ENCODE measurements around the gene ARHGEF17. TPM values are rescaled to one million over a fixed set of nuclear protein-coding genes. Genes with fewer than 3 reads are reported as not detected.

ARHGEF17 gene
- total and polyA plus RNA-seq, 2 of the 13 experiments (the other 11 are each of a cell fraction or from before 2014, with no cell fraction given) = 10.7 to 28.8 TPM

GRCh38 chr11:73271936-73272679 is 36.0 kb upstream of the ARHGEF17 start, which contains the start of gene P2RY6 (continued):
- TF ChIP-seq, protein P1, sequence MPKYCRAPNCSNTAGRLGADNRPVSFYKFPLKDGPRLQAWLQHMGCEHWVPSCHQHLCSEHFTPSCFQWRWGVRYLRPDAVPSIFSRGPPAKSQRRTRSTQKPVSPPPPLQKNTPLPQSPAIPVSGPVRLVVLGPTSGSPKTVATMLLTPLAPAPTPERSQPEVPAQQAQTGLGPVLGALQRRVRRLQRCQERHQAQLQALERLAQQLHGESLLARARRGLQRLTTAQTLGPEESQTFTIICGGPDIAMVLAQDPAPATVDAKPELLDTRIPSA (CRISPR knock-in tag; IDR thresholded peaks at IDR 0.05; ENCODE audit: borderline replicate concordance) = no peak
- TF ChIP-seq MAFG (CRISPR knock-in tag; IDR thresholded peaks at IDR 0.05) (peak; percentile 93), MAFF (IDR thresholded peaks at IDR 0.05; ENCODE audit: low read depth, low read length) (peak; percentile 80), FOXJ3 (CRISPR knock-in tag; IDR thresholded peaks at IDR 0.05; ENCODE audit: borderline replicate concordance) (no peak), ZNF83 (CRISPR knock-in tag; IDR thresholded peaks at IDR 0.05; ENCODE audit: borderline replicate concordance) (no peak), PHB2 (IDR thresholded peaks at IDR 0.05; ENCODE audit: partially characterized antibody) (no peak), MYNN (CRISPR knock-in tag; IDR thresholded peaks at IDR 0.05; ENCODE audit: low read depth) (no peak), SP1 (IDR thresholded peaks at IDR 0.05) (no peak), SP1 (CRISPR knock-in tag; IDR thresholded peaks at IDR 0.05) (no peak), PRPF4 (IDR thresholded peaks at IDR 0.05; ENCODE audit: low read depth, low read length, poor library complexity, severe bottlenecking) (no peak), FOSL2 (CRISPR knock-in tag; IDR thresholded peaks at IDR 0.05) (peak; percentile 94), XRCC5 (optimal IDR thresholded peaks at IDR 0.05; ENCODE audit: low read length) (peak; percentile 81), CENPBD1 (CRISPR knock-in tag; IDR thresholded peaks at IDR 0.05; ENCODE audit: borderline replicate concordance, low read depth) (no peak), NFE2 (CRISPR knock-in tag; IDR thresholded peaks at IDR 0.05) (peak; percentile 87), GABPB1 (CRISPR knock-in tag; IDR thresholded peaks at IDR 0.05) (no peak), ZBTB2 (CRISPR knock-in tag; IDR thresholded peaks at IDR 0.05; ENCODE audit: low read depth) (no peak), POGK (CRISPR knock-in tag; conservative IDR thresholded peaks at IDR 0.05) (0 out of 2 replicates have a peak, but pooled peaks have one; percentile 58), HCFC1 (IDR thresholded peaks at IDR 0.05; ENCODE audit: low read depth, low read length) (no peak), ZNF543 (CRISPR knock-in tag; IDR thresholded peaks at IDR 0.05) (no peak), ARNT2 (CRISPR knock-in tag; IDR thresholded peaks at IDR 0.05; ENCODE audit: low read depth) (no peak), HNF4A (CRISPR knock-in tag; IDR thresholded peaks at IDR 0.05) (no peak), ADNP (CRISPR knock-in tag; IDR thresholded peaks at IDR 0.05) (no peak), KLF15 (CRISPR knock-in tag; IDR thresholded peaks at IDR 0.05; ENCODE audit: borderline replicate concordance) (no peak), FOXA3 (CRISPR knock-in tag; IDR thresholded peaks at IDR 0.05) (peak; percentile 98), CHD4 (IDR thresholded peaks at IDR 0.05; ENCODE audit: borderline replicate concordance, low read length) (no peak), ZBTB7A (CRISPR knock-in tag; IDR thresholded peaks at IDR 0.05) (no peak)
- TF ChIP-seq, protein P2, sequence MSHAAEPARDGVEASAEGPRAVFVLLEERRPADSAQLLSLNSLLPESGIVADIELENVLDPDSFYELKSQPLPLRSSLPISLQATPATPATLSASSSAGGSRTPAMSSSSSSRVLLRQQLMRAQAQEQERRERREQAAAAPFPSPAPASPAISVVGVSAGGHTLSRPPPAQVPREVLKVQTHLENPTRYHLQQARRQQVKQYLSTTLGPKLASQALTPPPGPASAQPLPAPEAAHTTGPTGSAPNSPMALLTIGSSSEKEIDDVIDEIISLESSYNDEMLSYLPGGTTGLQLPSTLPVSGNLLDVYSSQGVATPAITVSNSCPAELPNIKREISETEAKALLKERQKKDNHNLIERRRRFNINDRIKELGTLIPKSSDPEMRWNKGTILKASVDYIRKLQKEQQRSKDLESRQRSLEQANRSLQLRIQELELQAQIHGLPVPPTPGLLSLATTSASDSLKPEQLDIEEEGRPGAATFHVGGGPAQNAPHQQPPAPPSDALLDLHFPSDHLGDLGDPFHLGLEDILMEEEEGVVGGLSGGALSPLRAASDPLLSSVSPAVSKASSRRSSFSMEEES (CRISPR knock-in tag; IDR thresholded peaks at IDR 0.05) = no peak

Measured in HepG2 (cell line).